ENCODE results near the gene KL. TPM values are rescaled to one million over a fixed set of nuclear protein-coding genes. Genes with fewer than 3 reads are reported as not detected.

KL gene
- total RNA-seq, 1 experiment from 2014 or later, result not detected

GRCh38 chr13:33081666-33082065, 65.4 kb downstream of the KL start (continued):
- TF ChIP-seq, protein P1, sequence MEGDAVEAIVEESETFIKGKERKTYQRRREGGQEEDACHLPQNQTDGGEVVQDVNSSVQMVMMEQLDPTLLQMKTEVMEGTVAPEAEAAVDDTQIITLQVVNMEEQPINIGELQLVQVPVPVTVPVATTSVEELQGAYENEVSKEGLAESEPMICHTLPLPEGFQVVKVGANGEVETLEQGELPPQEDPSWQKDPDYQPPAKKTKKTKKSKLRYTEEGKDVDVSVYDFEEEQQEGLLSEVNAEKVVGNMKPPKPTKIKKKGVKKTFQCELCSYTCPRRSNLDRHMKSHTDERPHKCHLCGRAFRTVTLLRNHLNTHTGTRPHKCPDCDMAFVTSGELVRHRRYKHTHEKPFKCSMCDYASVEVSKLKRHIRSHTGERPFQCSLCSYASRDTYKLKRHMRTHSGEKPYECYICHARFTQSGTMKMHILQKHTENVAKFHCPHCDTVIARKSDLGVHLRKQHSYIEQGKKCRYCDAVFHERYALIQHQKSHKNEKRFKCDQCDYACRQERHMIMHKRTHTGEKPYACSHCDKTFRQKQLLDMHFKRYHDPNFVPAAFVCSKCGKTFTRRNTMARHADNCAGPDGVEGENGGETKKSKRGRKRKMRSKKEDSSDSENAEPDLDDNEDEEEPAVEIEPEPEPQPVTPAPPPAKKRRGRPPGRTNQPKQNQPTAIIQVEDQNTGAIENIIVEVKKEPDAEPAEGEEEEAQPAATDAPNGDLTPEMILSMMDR (IDR thresholded peaks at IDR 0.05 in 2 of 3, conservative IDR thresholded peaks at IDR 0.05 in 1 of 3; ENCODE audit: borderline replicate concordance in 1 of 3, insufficient read depth in 1 of 3, low read depth in 2 of 3, low read length in 2 of 3), result no peak
- TF ChIP-seq ATF3 (IDR thresholded peaks at IDR 0.05), result no peak
- TF ChIP-seq YY1 (IDR thresholded peaks at IDR 0.05; ENCODE audit: extremely low read depth, insufficient replicate concordance, low read depth, low read length), result no peak
- TF ChIP-seq SIN3A (IDR thresholded peaks at IDR 0.05; ENCODE audit: low read depth), result no peak

- POLR2A ChIA-PET, result no interaction called here
- no TSS peak for BruUV-seq (replicated peaks)
- CTCF ChIA-PET, result no interaction called here
- TF ChIP-seq RAD21 (IDR thresholded peaks at IDR 0.05; ENCODE audit: low read depth), result no peak
- TF ChIP-seq JUND (IDR thresholded peaks at IDR 0.05), result no peak
- no peak for TF ChIP-seq ZNF274 (IDR thresholded peaks at IDR 0.05; ENCODE audit: low read depth, low read length)
- no peak for TF ChIP-seq SP1 (IDR thresholded peaks at IDR 0.05; ENCODE audit: low read depth)
- TF ChIP-seq ELF1 (IDR thresholded peaks at IDR 0.05; ENCODE audit: borderline replicate concordance, low read depth), result no peak
- no peak for TF ChIP-seq EGR1 (IDR thresholded peaks at IDR 0.05; ENCODE audit: low read depth)
- TF ChIP-seq CBX3 (IDR thresholded peaks at IDR 0.05; ENCODE audit: low read depth), result no peak
- TF ChIP-seq, protein P2, sequence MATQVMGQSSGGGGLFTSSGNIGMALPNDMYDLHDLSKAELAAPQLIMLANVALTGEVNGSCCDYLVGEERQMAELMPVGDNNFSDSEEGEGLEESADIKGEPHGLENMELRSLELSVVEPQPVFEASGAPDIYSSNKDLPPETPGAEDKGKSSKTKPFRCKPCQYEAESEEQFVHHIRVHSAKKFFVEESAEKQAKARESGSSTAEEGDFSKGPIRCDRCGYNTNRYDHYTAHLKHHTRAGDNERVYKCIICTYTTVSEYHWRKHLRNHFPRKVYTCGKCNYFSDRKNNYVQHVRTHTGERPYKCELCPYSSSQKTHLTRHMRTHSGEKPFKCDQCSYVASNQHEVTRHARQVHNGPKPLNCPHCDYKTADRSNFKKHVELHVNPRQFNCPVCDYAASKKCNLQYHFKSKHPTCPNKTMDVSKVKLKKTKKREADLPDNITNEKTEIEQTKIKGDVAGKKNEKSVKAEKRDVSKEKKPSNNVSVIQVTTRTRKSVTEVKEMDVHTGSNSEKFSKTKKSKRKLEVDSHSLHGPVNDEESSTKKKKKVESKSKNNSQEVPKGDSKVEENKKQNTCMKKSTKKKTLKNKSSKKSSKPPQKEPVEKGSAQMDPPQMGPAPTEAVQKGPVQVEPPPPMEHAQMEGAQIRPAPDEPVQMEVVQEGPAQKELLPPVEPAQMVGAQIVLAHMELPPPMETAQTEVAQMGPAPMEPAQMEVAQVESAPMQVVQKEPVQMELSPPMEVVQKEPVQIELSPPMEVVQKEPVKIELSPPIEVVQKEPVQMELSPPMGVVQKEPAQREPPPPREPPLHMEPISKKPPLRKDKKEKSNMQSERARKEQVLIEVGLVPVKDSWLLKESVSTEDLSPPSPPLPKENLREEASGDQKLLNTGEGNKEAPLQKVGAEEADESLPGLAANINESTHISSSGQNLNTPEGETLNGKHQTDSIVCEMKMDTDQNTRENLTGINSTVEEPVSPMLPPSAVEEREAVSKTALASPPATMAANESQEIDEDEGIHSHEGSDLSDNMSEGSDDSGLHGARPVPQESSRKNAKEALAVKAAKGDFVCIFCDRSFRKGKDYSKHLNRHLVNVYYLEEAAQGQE (IDR thresholded peaks at IDR 0.05; ENCODE audit: low read depth), result no peak
- TF ChIP-seq SIN3A (IDR thresholded peaks at IDR 0.05; ENCODE audit: low read depth), result no peak
- no peak for TF ChIP-seq TCF7L2 (IDR thresholded peaks at IDR 0.05; ENCODE audit: borderline replicate concordance, extremely low read depth, insufficient read depth, insufficient read length)
- TF ChIP-seq ZFX (IDR thresholded peaks at IDR 0.05), result no peak
- TF ChIP-seq YY1 (IDR thresholded peaks at IDR 0.05; ENCODE audit: extremely low read depth, insufficient replicate concordance, low read depth, low read length), result no peak
- no peak for TF ChIP-seq FOSL1 (IDR thresholded peaks at IDR 0.05; ENCODE audit: low read depth)
- TF ChIP-seq EZH2 (IDR thresholded peaks at IDR 0.05), result no peak
- TF ChIP-seq, protein P3, sequence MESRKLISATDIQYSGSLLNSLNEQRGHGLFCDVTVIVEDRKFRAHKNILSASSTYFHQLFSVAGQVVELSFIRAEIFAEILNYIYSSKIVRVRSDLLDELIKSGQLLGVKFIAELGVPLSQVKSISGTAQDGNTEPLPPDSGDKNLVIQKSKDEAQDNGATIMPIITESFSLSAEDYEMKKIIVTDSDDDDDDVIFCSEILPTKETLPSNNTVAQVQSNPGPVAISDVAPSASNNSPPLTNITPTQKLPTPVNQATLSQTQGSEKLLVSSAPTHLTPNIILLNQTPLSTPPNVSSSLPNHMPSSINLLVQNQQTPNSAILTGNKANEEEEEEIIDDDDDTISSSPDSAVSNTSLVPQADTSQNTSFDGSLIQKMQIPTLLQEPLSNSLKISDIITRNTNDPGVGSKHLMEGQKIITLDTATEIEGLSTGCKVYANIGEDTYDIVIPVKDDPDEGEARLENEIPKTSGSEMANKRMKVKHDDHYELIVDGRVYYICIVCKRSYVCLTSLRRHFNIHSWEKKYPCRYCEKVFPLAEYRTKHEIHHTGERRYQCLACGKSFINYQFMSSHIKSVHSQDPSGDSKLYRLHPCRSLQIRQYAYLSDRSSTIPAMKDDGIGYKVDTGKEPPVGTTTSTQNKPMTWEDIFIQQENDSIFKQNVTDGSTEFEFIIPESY (IDR thresholded peaks at IDR 0.05; ENCODE audit: extremely low read depth, insufficient replicate concordance, low read length), result no peak
- intact Hi-C loops (cut with micrococcal nuclease), result no loop called here
- ATAC-seq (no peak), DNase-seq (ENCODE audit: low read depth, low spot score) (no peak)
- H3K4me1 ChIP-seq (ENCODE audit: control insufficient read depth in 1 of 2, insufficient read depth in 2 of 2, low read length in 2 of 2), result peaks cover 0 to 16% of the 10 kb centered on the region in 2 experiments; a peak in 1 of 4 replicates
- RAD21 ChIA-PET (ENCODE audit: low non-redundant PET in 1 of 2, low total read pairs in 2 of 2, uncharacterized antibody in 2 of 2, unreplicated experiment in 2 of 2), result no interaction called here
- H4K20me1 ChIP-seq (ENCODE audit: insufficient read depth), result no peaks in the 10 kb centered on the region
- no peaks in the 10 kb centered on the region for H3K9me2 ChIP-seq (ENCODE audit: insufficient read depth)
- H3K36me3 ChIP-seq (ENCODE audit: control insufficient read depth in 1 of 2, insufficient read depth in 2 of 2, low read length in 2 of 2), result no peaks in the 10 kb centered on the region
- H2AFZ ChIP-seq (ENCODE audit: low read depth, low read length, poor library complexity, severe bottlenecking), result no peak overlapping the region
- no peaks in the 10 kb centered on the region for H3K27me3 ChIP-seq (ENCODE audit: insufficient read depth, low read length)
- no peaks in the 10 kb centered on the region for H3K79me2 ChIP-seq (ENCODE audit: insufficient read depth, low read length)
- H3K9me3 ChIP-seq (ENCODE audit: control insufficient read depth in 1 of 2, insufficient read depth in 1 of 2, low read depth in 1 of 2, low read length in 2 of 2), result no peaks in the 10 kb centered on the region
- no peak overlapping the region for H3K4me2 ChIP-seq (ENCODE audit: low read length)
- no peak overlapping the region for H3K27ac ChIP-seq (ENCODE audit: low read depth, low read length)
- no peak overlapping the region for H3K9ac ChIP-seq (ENCODE audit: low read length)
- H3K4me3 ChIP-seq (replicated peaks in 1 of 2; ENCODE audit: low read depth in 1 of 2, low read length in 2 of 2), result no peak overlapping the region
Observed at GRCh38 chr13:33083054-33083453, 66.8 kb downstream of the KL start.

Measured in HCT116 (cell line).